AG20443 (cell line): Measurements from ENCODE around the gene GLIS1.

ENCODE experiments used
- DNase-seq: peaks from one replicate; pipeline ENCODE4 v3.0.0; 2012; ENCODE audit warnings: low spot score, mixed read lengths

Gene GLIS1

DNA sequence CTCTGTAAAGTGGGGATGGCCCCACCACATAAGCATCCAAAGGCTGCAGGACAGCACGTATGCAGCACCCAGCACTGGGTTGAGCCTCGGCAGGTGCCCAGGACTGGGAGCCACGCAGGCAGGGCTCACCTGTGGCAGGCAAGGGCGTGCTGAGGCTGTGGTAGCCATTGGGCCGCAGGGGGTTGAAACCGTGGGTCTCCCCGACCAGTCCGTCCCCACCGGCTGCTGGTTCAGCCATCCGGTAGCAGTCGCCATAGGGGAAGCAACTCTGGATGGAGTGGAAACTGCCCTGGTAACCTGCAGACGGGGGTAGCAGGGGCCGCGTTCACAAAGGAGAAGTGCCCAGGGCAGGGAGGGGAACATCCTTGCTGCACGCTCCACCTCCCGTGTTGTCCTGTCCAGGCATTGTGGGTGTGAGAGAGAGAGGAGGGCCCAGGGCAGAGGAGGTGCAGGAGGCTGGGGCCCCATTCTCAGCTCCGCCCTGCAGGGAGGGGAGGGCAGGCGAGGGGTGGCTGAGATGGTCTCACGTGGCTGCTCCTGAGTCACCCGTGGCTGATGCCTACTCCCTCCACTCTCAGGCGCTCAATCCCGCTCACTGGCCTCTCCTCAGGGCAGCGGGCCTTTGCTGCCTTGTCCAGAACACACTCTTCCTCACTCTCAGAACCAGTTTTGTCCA is 229.8 kb downstream of the GLIS1 start:
- DNase-seq = peak; percentile 91

DNA sequence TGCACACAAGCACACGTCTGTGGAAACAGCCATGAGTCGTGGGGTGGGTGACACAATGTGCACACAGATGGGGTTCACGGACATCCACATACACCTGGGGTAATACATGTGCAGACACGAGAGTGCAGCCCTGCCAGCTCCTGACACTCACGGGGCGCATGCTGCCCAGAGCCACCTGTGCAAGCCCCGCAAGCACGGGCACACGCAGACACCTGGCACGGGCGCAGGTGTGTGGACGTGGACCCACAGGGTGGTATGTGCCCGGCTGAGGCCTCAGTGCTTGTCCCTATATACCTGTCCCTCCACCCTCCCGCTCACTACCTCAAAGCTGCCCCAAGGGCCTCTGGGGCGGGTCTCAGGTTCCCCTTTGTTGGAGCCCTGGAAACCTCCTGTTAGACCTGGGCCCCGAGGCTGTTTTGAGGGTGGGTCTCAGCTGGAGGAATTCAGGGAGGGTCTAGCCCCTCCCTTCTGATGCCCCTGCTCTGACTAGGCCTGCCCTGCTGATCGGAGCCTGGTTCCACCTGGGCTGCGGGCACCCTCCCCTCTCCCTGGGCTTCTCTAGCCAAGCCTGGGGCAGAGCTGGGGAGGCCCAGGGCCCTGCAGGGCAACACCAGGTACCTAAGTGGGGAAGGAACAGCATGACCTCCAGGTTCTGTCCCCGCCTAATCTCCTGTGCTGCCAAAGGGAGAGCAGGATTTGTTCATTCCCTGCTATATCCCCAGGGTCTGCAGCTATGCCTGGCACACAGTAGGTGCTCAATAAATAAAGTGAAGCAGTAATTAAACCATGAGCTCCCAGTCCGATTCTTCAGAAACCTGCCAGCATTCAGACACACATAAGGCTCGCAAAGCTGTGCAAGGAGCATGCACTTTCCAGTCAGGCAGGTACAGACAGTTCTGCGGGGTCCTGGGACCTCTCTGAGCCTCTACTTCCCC is 230.6 kb downstream of the GLIS1 start:
- DNase-seq = no peak

- DNase-seq = no peak
Observed at GRCh38 chr1:53507116-53507820, 231.7 kb downstream of the GLIS1 start.

DNA sequence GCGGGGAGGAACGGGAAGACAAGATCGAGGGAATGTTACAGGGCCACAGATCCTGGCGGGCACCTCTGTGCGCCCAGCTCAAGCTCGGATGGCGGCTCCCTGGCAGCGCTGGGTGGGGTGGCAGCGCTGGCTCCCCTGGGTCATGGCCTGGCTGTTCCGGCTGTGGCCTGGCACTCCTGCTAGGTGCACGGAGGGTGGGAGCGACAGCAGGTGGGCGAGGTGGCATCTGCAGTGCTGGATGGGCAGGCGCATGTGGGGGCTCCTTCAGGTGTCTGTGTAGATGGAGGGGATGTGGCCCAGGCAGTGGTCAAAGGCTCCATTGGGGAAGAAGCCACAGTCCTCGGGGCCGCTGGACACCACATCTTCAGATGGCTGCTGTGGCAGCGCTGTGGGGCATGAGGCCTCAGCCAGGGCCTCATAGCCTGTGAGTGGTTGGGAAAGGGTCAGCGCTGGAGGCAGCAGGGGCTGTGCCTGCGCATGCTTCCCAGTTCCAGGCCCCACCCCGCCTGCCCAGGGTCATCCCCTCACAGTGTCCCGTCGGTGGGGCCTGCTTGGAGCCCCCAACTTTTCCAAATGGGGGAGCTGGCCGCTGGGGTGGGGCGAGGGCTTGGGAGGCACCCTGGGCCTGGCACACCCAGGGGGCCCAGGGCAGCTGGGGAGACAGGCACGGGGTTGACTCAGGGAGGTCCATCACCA is 232.5 kb downstream of the GLIS1 start:
- DNase-seq = no peak

GRCh38 chr1:53505891-53506290 is 233.1 kb downstream of the GLIS1 start:
- DNase-seq = no peak

DNA sequence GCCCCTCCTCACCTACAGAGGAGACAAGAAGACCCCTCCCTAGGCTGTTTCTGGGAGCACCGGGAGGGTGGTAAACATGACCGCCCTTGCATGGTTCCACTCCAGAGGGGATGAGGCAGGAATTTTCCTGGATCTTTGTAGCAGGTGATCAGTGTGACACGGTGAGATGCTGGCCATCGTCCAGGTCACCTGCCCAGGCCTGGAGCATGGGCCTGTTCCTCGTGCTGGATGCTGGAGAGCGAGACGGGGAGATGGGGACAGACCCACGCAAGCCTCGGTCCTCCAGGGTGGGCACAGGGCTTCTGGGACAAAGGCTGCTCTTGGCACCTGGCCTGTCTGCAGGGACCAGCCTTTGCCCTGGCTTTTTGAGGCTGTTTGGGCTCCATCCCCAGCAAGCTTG is 233.6 kb downstream of the GLIS1 start:
- DNase-seq = no peak

- DNase-seq = no peak
Observed at GRCh38 chr1:53504901-53505300, 234.1 kb downstream of the GLIS1 start.

- no peak for DNase-seq
Observed at GRCh38 chr1:53503433-53504217, 235.3 kb downstream of the GLIS1 start.

GRCh38 chr1:53502641-53503432 is 236.1 kb downstream of the GLIS1 start:
- no peak for DNase-seq

- DNase-seq = no peak
Observed at GRCh38 chr1:53501065-53502005, 237.6 kb downstream of the GLIS1 start.

DNA sequence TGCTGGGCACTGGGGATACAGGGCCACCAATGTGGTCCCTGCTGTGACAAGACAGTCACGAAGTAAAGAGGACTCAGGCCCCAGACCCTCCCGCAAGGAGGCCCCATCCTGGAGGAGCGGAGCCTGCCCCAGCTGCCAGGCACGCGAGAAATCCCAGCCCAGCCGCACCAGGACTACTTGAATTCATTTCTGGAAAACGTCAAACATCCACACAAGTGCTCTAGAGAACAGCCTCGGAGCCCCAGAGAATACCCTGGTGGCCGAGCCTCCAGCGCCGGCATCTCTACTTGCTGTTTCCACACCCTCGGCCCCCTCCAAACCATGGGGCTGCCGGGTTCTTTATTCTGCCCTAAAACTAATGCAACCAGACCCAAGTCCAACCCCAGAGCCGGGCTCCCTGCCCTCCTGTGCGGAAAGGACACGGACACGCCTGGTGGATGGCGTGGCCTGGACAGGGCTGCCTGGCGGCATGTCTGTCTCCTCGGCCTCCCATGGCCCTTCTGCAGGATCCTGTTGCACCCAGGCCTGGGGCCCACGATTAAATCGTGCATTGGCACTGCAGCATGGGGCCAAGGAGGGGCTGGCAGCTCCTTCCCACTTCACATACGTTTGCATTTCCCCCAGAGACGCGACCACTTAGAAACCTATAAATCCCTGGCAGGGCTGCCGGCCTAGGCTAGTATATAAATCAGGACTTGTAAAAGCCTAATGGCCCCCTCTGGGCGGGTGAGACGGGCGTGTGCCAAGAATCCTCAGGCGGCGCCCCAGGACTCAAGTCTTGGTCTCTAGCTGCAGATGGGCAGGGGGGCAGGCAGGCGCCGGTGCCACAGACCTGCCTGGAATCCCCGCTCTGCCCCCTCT is 238.5 kb downstream of the GLIS1 start:
- no peak for DNase-seq

- no peak for DNase-seq
Observed at GRCh38 chr1:53499257-53500203, 239.4 kb downstream of the GLIS1 start.

- peak; percentile 84 for DNase-seq
Observed at GRCh38 chr1:53498555-53499131, 240.3 kb downstream of the GLIS1 start.

DNA sequence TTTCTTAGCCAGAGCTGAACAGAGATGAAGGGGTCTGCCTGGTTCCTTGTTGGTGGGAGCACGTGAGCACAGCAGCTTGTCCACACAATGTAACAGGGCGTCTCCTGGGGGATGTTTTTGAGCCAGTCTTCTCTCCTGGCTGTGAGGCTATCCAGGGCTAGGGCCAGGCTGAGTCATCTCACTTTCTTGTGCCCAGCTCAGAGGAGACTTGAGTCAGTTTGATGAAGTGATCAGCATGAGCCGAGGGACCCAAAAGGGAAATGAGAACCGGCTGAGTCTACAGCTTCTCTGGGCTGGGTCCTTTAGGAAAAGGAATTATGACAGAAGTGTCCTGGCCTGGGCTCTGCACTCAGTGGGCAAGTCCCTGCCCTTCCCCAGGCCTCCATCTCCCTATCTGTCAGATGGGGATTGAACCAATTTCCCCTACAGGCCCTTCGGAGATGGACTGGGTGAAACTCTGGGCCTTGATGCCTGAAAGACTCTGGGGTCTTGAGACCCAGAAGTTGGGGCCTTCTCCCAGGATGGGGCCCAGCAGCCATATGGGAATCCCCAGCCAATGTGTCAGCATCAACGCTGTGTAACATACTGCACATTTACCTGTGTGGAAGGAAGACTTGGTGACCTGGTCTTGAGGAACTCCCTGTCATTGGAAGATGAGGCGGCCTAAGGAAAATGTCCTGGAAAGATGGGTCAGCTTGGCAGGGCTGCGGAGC is 243.2 kb downstream of the GLIS1 start:
- peak; percentile 69 for DNase-seq

GRCh38 chr1:53490351-53490750 is 248.6 kb downstream of the GLIS1 start:
- DNase-seq = no peak

GRCh38 chr1:53486395-53487026 is 252.5 kb downstream of the GLIS1 start:
- no peak for DNase-seq
